Measurements from ENCODE around the gene GNAQ. TPM values are rescaled to one million over a fixed set of nuclear protein-coding genes. Genes with fewer than 3 reads are reported as not detected.

The GNAQ gene
- total RNA-seq, 1 experiment from 2014 or later = 28.6 TPM

GRCh38 chr9:77677957-77678535 lies 353.6 kb downstream of the GNAQ start:
- DNase-seq (ENCODE audit: extremely low read depth, low read depth) = no peak

DNA sequence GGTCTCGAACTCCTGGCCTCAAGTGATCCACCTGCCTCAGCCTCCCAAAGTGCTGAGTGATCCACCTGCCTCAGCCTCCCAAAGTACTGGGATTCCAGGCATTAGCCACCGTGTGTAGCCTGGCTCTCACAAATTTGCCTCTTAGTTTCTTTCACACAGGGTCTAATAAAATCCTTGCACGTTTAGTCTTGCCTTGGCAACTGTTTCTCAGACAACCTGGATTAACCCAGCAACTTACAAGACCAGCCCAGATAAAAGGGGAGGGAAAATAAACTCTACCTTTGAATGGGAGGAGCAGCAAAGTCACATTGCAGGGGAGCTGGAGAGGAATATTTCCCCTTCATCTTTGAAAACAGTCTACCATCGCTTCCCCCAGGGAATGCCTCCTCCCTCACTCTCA lies 354.2 kb downstream of the GNAQ start:
- no peak for DNase-seq (ENCODE audit: extremely low read depth, low read depth)

DNA sequence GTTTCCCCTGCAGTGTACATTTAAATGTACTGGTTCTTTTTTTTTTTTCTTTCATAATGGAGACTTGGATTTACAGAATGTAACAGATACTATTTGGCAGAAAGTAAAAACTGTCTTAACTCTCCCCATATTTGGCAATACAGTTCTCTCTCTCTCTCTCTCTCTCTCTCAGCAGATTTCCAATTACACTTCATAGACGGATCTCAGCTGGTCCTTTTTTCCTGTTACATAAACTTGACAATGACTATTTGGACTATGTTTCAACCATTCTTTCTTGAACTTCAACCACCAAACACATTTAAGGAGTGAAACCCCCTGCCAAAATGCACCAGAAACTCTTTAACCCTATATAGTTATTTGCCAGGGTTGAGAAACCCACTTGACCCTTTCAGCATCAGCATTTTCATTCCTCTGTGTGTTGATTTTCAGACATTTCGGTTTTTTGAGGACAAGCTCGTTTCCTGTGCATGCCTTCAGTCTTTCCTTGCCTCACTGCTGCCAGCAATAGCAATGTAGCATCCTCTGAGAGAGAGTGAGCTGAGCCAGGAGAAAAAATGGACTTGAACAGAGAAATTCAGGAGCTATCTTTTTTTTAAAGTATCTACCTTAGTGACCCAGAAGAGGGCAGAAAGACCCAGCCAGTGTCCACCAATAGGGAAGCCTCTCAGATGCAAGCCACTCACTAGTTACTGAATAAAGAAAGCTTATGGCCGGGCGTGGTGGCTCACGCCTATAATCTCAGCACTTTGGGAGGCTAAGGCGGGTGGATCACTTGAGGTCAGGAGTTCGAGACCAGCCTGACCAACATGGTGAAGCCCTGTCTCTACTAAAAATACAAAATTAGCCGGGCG lies 357.4 kb downstream of the GNAQ start:
- DNase-seq (ENCODE audit: extremely low read depth, low read depth) = no peak

GRCh38 chr9:77672183-77672582 lies 359.4 kb downstream of the GNAQ start:
- no peak for DNase-seq (ENCODE audit: extremely low read depth, low read depth)

DNA sequence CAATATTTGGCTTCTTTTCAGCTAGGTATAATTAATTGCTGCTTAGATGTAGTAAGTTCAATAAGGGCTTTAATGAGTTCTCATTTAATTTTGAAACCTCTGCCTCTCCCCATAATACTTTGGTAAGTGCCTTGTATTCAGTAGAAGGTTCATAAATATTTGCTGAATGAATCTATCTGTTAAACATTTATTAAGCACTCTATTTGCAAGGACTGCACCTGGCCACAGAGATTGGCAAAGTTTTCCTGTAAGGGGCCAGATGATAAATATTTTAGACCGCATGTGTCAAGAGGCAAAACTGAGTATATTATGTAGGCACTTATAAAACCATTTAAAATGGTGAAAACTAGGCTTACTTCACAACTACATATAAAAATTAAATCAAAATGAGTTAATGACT lies 364.5 kb downstream of the GNAQ start:
- DNase-seq (ENCODE audit: extremely low read depth, low read depth) = no peak

Other genes with a start within 250 kb of the GNAQ start
- 25.8 and 25.9 TPM in 2 replicates for gene CEP78, start 204.3 kb upstream of the GNAQ start, total RNA-seq (2014; rRNA removed; shearing (Covaris generic))

All from NCI-H460 (cell line).